Hematopoietic multipotent progenitor cell treated with erythropoietin and hydrocortisone succinate and interleukin-3 and kit ligand, for 15 days (in vitro differentiated cells): ENCODE data around the gene ABCA5.

ENCODE experiments used
- DNase-seq: peaks from one replicate; pipeline ENCODE4 v3.0.0-alpha.2; 2015; ENCODE audit warnings: low spot score

Gene ABCA5

GRCh38 chr17:69254187-69254586 is 72.7 kb downstream of the ABCA5 start:
- no peak for DNase-seq

GRCh38 chr17:69250641-69251040 is 76.3 kb downstream of the ABCA5 start:
- no peak for DNase-seq

- peak; percentile 62 for DNase-seq
Measured at GRCh38 chr17:69246726-69247375, 80.1 kb downstream of the ABCA5 start.

- DNase-seq, result no peak
Measured at GRCh38 chr17:69246202-69246601, 80.7 kb downstream of the ABCA5 start.

GRCh38 chr17:69245617-69246016 is 81.3 kb downstream of the ABCA5 start:
- DNase-seq, result no peak

GRCh38 chr17:69239611-69240600 is 87.0 kb downstream of the ABCA5 start:
- no peak for DNase-seq

GRCh38 chr17:69236946-69237345 is 90.0 kb downstream of the ABCA5 start:
- DNase-seq, result no peak

GRCh38 chr17:69236464-69236863 is 90.5 kb downstream of the ABCA5 start:
- DNase-seq, result no peak

GRCh38 chr17:69235338-69236058 is 91.4 kb downstream of the ABCA5 start:
- peak; percentile 62 for DNase-seq

- no peak for DNase-seq
Measured at GRCh38 chr17:69232650-69233049, 94.3 kb downstream of the ABCA5 start.

GRCh38 chr17:69231521-69231920 is 95.4 kb downstream of the ABCA5 start:
- DNase-seq, result no peak

GRCh38 chr17:69230939-69231338 is 96.0 kb downstream of the ABCA5 start:
- DNase-seq, result no peak

GRCh38 chr17:69228576-69228975 is 98.4 kb downstream of the ABCA5 start, which contains the start of gene ABCA10:
TSS of gene ABCA10 (minus strand) at chr17:69228824. CDS start at chr17:69225358, 3,466 bp downstream.
- DNase-seq, result no peak

GRCh38 chr17:69228018-69228417 is 98.9 kb downstream of the ABCA5 start:
- no peak for DNase-seq

- DNase-seq, result no peak
Measured at GRCh38 chr17:69227541-69227940, 99.4 kb downstream of the ABCA5 start.

GRCh38 chr17:69223809-69224208 is 103.1 kb downstream of the ABCA5 start:
- no peak for DNase-seq

GRCh38 chr17:69222707-69223258 is 104.2 kb downstream of the ABCA5 start:
- no peak for DNase-seq

GRCh38 chr17:69220098-69220497 is 106.8 kb downstream of the ABCA5 start:
- DNase-seq, result no peak

GRCh38 chr17:69218986-69219385 is 107.9 kb downstream of the ABCA5 start:
- no peak for DNase-seq

- DNase-seq, result no peak
Measured at GRCh38 chr17:69213059-69213813, 113.7 kb downstream of the ABCA5 start.

- DNase-seq, result no peak
Measured at GRCh38 chr17:69208640-69209039, 118.3 kb downstream of the ABCA5 start.
